ENCODE measurements around the gene DIPK2A. TPM values are rescaled to one million over a fixed set of nuclear protein-coding genes. Genes with fewer than 3 reads are reported as not detected.

The DIPK2A gene
- total RNA-seq, 1 experiment from 2014 or later, result 5.8 TPM

DNA sequence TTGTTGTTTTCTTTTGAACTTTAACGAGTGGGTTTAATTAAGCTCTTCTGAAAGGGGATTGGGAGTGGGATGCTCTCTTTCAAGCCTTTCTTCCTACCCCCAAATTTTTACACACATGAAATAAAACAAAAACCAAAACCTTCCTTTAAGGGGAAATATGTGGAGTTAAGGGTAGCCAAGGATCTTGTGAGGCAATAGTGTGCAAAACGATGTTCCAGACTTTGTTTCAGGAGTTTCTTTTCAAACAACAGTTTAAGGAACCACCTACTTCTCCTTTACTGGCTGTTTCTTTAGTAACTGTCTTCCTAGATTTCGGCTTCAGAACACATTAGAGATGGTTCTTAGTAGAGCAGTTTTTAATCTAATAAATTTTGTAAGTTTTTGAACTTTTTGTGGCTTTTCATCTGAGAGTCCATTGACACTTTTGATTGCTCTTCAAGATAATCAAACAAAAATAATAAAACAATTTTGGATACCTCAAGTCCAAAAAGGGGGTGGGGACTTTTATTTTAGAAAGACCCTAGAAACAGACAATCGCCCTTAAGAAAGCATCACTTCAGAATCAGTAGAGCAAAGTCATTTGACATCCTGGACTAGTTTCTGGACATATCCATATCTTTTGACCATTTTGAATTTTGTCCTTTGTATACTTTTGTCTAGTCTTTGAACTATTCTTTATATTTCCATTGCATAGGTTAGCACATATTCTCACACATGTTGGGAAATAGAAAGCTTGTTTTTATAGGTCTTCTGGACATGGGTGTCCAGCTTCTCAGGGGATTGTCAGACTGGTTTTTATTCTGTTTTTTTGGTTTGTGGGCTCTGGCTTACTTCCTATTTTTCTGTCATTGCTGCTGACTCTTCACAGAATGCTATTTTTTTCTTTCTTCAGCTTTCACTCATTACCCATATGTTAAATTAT lies 6.0 kb downstream of the DIPK2A start:
- Mint-ChIP-seq H3K27ac (ENCODE audit: low read depth, unreplicated experiment) (no peak overlapping the region), H3K27me3 (ENCODE audit: insufficient read depth, unreplicated experiment) (no peaks in the 10 kb centered on the region), H3K36me3 (ENCODE audit: insufficient read depth, unreplicated experiment) (peaks cover 6% of the 10 kb centered on the region), H3K4me1 (ENCODE audit: insufficient read depth, unreplicated experiment) (peaks cover 20% of the 10 kb centered on the region), H3K4me3 (ENCODE audit: unreplicated experiment) (no peak overlapping the region), H3K9me3 (ENCODE audit: unreplicated experiment) (peaks cover 3% of the 10 kb centered on the region)
- ChIA-PET POLR2A (interaction anchor here (0.7 to 0.9 kb wide), 2 partner anchors 129 to 279 kb away, joined by 3 to 5 read pairs; partner anchors contain the start of gene SLC9A9), CTCF (interaction anchor here (0.6 to 1.3 kb wide), 7 partner anchors 15 to 1642 kb away, joined by 3 to 6 read pairs (median 3); no protein-coding TSS in a partner anchor)
- TF ChIP-seq, protein P1, sequence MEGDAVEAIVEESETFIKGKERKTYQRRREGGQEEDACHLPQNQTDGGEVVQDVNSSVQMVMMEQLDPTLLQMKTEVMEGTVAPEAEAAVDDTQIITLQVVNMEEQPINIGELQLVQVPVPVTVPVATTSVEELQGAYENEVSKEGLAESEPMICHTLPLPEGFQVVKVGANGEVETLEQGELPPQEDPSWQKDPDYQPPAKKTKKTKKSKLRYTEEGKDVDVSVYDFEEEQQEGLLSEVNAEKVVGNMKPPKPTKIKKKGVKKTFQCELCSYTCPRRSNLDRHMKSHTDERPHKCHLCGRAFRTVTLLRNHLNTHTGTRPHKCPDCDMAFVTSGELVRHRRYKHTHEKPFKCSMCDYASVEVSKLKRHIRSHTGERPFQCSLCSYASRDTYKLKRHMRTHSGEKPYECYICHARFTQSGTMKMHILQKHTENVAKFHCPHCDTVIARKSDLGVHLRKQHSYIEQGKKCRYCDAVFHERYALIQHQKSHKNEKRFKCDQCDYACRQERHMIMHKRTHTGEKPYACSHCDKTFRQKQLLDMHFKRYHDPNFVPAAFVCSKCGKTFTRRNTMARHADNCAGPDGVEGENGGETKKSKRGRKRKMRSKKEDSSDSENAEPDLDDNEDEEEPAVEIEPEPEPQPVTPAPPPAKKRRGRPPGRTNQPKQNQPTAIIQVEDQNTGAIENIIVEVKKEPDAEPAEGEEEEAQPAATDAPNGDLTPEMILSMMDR (IDR thresholded peaks at IDR 0.05; ENCODE audit: unreplicated experiment), result no peak
- intact Hi-C loops (cut with micrococcal nuclease), result loop anchor here (10.0 kb wide), 3 partner anchors 367 to 647 kb away; no protein-coding TSS in a partner anchor
- peak; percentile 6 for DNase-seq (ENCODE audit: unreplicated experiment)
- BruUV-seq (replicated peaks), result no TSS peak

DNA sequence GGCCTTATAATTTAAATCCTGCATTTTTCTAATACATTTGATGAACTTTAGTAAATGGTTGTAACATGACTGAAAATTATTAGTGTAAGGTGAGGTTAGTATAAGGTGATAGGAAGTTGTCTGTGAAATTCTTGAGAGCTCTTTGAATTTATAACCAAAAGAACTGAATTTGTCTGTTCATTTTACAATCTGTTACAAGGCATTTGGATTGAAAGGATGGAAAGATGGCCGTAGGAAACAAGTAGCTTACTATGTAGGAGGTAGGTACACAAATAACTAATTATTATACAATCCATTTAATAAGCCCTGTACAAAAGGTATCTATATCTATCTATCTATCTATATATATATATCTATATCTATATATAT lies 6.6 kb downstream of the DIPK2A start:
- Mint-ChIP-seq H3K27ac (ENCODE audit: low read depth, unreplicated experiment) (no peak overlapping the region), H3K4me1 (ENCODE audit: insufficient read depth, unreplicated experiment) (peaks cover 20% of the 10 kb centered on the region), H3K4me3 (ENCODE audit: unreplicated experiment) (no peak overlapping the region), H3K27me3 (ENCODE audit: insufficient read depth, unreplicated experiment) (no peaks in the 10 kb centered on the region), H3K9me3 (ENCODE audit: unreplicated experiment) (peaks cover 9% of the 10 kb centered on the region), H3K36me3 (ENCODE audit: insufficient read depth, unreplicated experiment) (peaks cover 6% of the 10 kb centered on the region)
- TF ChIP-seq, protein P1 (IDR thresholded peaks at IDR 0.05; ENCODE audit: unreplicated experiment), result no peak
- intact Hi-C loops (cut with micrococcal nuclease), result loop anchor here (10.0 kb wide), 3 partner anchors 367 to 647 kb away; no protein-coding TSS in a partner anchor
- DNase-seq (ENCODE audit: unreplicated experiment), result no peak
- POLR2A ChIA-PET, result interaction anchor here (0.7 kb wide), 1 partner anchor 279 kb away, joined by 5 read pairs; no protein-coding TSS in a partner anchor
- CTCF ChIA-PET, result interaction anchor here (0.6 to 1.2 kb wide), 3 partner anchors 131 to 1641 kb away, joined by 3 to 6 read pairs (median 6); no protein-coding TSS in a partner anchor
- BruUV-seq (replicated peaks), result no TSS peak

DNA sequence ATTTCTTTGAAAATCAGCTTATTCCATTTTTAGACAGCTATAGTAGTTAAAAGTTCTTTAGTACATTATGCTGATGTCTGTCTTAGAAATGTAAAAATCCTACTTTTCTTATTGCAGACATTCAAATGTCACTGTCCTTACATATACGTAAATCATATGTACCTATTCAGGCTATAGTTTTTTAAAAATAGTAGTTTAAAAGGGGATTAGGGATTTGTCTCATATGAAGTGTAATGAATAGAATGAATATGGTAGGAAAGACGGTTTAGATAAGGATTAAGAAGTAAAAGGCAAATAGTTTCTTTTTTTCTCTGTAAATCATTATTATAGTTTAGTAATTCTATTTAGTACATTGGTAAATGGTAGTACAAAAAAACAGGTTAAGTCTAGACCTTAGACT lies 7.4 kb downstream of the DIPK2A start:
- Mint-ChIP-seq H3K9me3 (ENCODE audit: unreplicated experiment) (peaks cover 14% of the 10 kb centered on the region), H3K4me3 (ENCODE audit: unreplicated experiment) (no peak overlapping the region), H3K36me3 (ENCODE audit: insufficient read depth, unreplicated experiment) (peaks cover 6% of the 10 kb centered on the region), H3K4me1 (ENCODE audit: insufficient read depth, unreplicated experiment) (peaks cover 20% of the 10 kb centered on the region), H3K27ac (ENCODE audit: low read depth, unreplicated experiment) (peak overlapping the region; percentile 29), H3K27me3 (ENCODE audit: insufficient read depth, unreplicated experiment) (no peaks in the 10 kb centered on the region)
- TF ChIP-seq, protein P1 (IDR thresholded peaks at IDR 0.05; ENCODE audit: unreplicated experiment), result no peak
- ChIA-PET POLR2A (no interaction called here), CTCF (interaction anchor here (0.7 kb wide), 1 partner anchor 328 kb away, joined by 3 read pairs; no protein-coding TSS in a partner anchor)
- no TSS peak for BruUV-seq (replicated peaks)
- no peak for DNase-seq (ENCODE audit: unreplicated experiment)
- intact Hi-C loops (cut with micrococcal nuclease), result loop anchor here (10.0 kb wide), 3 partner anchors 366 to 646 kb away; no protein-coding TSS in a partner anchor

DNA sequence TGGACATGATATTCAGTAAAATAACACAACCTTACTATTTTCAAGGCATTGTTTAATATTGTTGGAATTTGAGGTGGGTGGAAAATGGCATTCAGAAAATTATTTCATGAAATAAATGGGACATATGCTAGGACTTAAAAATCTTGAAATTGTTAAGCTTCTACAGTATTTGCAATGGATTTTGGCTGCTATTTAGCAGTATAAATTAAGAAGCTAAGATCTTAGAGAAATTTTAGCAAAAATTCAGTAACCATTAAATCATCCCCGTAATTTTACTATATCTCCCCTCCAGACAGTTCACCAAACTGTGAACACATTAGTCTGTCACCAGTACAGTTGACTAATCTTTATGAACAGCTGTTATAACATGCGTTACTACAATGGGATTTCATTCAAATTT lies 8.2 kb downstream of the DIPK2A start:
- ChIA-PET POLR2A (interaction anchor here (1.6 kb wide), 1 partner anchor 8 kb away, joined by 5 read pairs; the partner anchor contains the start of gene DIPK2A), CTCF (interaction anchor here (0.6 to 0.8 kb wide), 2 partner anchors 94 to 96 kb away, joined by 3 to 5 read pairs; no protein-coding TSS in a partner anchor)
- intact Hi-C loops (cut with micrococcal nuclease), result loop anchor here (10.0 kb wide), 3 partner anchors 365 to 645 kb away; no protein-coding TSS in a partner anchor
- peaks cover 20% of the 10 kb centered on the region for H3K4me1 Mint-ChIP-seq (ENCODE audit: insufficient read depth, unreplicated experiment)
- no peak overlapping the region for H3K4me3 Mint-ChIP-seq (ENCODE audit: unreplicated experiment)
- TF ChIP-seq, protein P1 (IDR thresholded peaks at IDR 0.05; ENCODE audit: unreplicated experiment), result no peak
- H3K36me3 Mint-ChIP-seq (ENCODE audit: insufficient read depth, unreplicated experiment), result peaks cover 6% of the 10 kb centered on the region
- H3K27ac Mint-ChIP-seq (ENCODE audit: low read depth, unreplicated experiment), result peak overlapping the region; percentile 29
- no peaks in the 10 kb centered on the region for H3K27me3 Mint-ChIP-seq (ENCODE audit: insufficient read depth, unreplicated experiment)
- DNase-seq (ENCODE audit: unreplicated experiment), result no peak
- peaks cover 14% of the 10 kb centered on the region for H3K9me3 Mint-ChIP-seq (ENCODE audit: unreplicated experiment)
- BruUV-seq (replicated peaks), result no TSS peak
